GM20431 (cell line): ENCODE data around the gene TMEM234.

ENCODE experiments used
- in situ Hi-C: fragments of 300-500 bp; cut with MseI, MboI; formaldehyde crosslinking; loops from one replicate; pipeline ENCODE4 v1.15.0; 2020; ENCODE audit warnings: low sequenced_read_pairs; ENCODE audit not compliant: unreplicated experiment

The TMEM234 gene

DNA sequence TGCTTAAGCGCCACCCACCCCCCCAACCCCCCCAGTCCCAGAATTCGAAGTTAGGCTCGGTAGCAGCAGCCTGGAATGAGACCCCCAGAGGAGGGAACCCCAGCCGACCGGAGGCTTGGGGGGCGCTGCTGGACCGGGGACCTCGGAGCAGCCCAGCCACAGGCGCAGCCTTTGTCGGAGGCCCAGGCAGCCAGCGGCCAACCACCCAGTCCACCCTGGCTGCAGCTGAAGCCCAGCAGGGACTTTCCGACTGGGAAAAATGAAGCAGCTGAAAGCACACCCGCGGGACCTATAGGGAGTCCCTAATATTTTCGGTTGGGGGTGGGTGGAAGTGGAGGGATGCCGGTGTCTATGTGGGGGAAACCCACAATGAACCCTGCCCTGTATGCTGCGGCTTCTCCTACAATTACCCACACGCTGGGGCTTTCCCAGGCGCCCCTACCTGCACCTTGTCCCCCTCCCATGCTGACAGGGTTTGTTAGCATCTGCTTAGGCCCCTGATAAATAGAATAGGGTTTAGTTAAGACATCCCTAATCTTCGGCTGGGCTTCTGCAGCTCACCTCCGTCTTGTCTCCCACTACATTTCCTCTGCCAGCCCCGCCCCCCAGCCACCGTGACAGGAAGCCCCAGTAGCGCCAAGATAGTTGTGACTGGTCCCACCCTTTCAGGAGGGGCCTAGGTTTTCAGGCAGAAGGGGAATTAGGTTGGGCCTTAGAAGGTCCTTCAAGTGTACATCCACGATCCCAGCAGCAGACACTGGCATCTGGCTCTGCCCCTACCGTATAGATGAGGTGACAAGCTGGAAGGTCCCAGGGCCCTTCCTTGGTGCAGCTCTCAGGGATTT lies 20.9 kb downstream of the TMEM234 start:
- in situ Hi-C loops: no loop called here

DNA sequence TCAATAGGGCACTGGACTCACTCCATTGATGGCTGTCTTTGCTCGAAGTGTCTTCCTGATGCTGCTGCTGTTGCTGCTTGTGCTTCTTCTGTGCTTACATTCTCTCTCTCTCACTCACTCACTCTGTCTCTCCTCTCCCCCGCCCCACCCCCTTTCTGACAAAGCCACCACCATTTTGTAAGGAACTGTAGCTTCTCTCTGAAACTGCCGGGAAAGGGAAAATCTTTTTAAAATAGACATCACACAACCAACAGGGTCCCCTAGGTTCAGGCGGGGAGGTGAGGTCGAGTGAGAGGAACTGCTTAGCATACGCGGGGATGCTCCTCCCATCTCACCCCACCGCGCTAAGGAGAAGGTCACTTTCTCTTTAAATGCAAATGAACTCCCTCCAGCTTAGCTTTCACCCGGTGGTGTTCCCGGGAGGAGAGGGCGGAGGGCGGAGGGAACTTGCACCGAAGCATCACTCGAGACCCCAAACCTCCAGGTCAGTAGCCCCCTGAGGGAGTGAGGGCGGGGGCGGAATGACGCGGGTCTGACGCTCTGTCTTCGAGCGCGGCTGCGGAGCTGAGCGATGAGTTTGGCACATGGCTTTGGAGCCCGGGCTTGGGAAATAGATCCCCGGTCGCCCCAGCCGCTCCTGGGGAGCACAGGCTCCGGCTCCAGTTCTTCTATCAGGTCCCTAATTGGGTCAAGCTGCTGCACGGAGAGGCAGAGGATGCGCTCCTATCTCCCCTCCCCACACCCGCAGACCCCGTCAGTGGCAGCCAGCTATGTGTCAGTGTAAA lies 21.7 kb downstream of the TMEM234 start, which contains the start of gene CCDC28B:
Gene CCDC28B, plus strand, starts transcription at position 370 of the 785 bp plus-strand sequence. CDS start 1,341 bp downstream, outside the sequence.
- in situ Hi-C loops: no loop called here

- in situ Hi-C loops: no loop called here
These were observed 22.5 kb downstream of the TMEM234 start for GRCh38 chr1:32199717-32200072.

DNA sequence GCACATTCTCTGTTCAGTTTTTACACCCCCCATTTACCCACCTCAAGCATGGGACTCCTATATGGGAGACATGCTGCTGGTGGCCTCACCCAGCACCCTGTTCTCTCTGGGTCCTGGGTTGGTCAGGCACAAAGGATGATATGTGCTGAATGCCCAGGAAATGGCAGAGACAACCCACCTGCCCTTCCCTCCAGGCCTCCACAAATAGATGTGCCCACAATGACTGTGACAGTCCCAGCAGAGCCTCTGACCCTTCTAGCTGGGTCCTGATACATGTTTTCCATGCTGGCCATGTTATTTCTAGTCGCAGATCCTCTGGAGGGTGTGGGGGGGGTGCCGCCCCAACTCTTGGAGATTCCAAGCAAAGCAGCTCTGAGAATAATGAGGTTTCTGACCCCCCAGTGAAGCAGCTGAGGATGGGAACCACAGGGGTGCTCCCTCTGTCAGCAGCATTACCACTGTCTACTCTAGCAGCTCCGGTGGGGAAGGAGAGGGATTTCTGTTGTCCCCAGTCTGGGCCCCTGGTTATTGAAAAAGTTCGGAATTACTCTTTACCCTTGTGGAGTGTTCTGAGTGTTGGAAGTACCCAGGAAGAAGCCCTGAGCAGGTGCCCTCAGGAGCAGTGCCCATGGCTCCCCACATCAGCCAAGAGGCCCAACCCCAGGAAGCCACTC lies 23.0 kb downstream of the TMEM234 start:
- in situ Hi-C loops: no loop called here

- in situ Hi-C loops: no loop called here
These were observed 23.7 kb downstream of the TMEM234 start for GRCh38 chr1:32198237-32199042.

- in situ Hi-C loops: no loop called here
These were observed 24.3 kb downstream of the TMEM234 start for GRCh38 chr1:32197837-32198236.

DNA sequence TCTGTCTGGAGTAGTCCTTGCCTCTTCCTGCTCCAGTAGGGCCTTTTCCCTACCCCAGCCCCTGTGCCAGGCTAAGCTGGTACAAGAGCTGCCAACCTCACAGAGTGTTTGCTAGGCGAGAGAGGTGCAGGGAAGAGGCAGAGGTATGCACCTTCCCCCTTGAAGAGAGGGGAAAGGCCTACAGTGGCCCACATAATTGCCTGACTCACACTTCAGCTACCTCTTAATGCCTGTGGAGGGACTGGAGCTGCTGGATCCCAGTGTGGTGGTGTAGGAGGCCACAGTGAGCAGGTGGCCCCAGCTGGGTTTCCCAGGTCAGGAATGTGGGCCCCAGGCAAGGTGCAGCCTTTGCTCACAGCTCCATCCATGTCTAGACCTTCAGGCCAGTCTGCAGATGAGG lies 25.1 kb downstream of the TMEM234 start:
- in situ Hi-C loops: no loop called here

DNA sequence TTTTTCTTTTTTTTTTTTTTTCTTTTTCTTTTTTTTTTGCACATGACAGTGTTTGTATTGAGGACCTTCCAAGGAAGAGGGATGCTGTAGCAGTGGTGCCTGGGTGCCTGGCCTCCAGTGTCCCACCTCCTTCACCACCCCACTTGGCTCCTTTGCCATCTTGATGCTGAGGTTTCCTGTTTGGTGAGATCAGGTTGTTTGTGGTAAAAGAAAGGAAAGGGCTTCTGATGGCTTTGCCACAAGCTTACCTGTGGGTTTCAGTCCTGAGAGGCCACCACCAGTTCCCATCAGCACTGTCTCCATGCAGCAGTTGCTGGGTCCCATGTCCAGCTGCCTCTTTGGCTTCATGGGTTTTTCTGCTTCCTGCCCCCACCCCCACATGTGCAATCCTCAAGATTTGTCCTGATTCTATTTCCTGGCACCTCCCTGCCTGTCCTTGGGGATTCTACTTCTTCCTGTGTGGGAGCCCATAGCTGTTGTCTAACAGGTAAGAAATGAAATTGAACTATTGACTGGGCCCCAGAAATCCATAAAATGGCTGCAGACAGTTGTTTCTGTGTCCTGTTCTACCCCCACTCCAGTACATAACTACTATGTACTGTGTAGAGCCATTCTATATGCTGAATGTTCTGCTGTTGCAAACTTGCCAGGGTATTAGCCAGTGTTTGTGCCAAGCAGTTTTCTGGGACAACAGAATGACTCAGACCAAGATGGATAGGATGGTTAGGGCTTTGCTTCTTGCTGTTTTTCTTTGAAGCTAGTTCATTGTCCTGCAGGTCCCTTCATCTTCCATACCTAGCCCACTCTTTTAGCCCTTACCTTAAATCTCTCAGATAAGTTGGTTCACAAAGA lies 26.0 kb downstream of the TMEM234 start:
- in situ Hi-C loops: no loop called here

GRCh38 chr1:32195531-32195930 lies 26.6 kb downstream of the TMEM234 start:
- in situ Hi-C loops: no loop called here

- in situ Hi-C loops: no loop called here
These were observed 27.2 kb downstream of the TMEM234 start for GRCh38 chr1:32194984-32195383.

- in situ Hi-C loops: no loop called here
These were observed 29.8 kb downstream of the TMEM234 start for GRCh38 chr1:32192220-32192948.

GRCh38 chr1:32187850-32188249 lies 34.3 kb downstream of the TMEM234 start:
- in situ Hi-C loops: no loop called here

GRCh38 chr1:32186491-32186890 lies 35.7 kb downstream of the TMEM234 start:
- in situ Hi-C loops: no loop called here

GRCh38 chr1:32186077-32186476 lies 36.1 kb downstream of the TMEM234 start:
- in situ Hi-C loops: no loop called here

DNA sequence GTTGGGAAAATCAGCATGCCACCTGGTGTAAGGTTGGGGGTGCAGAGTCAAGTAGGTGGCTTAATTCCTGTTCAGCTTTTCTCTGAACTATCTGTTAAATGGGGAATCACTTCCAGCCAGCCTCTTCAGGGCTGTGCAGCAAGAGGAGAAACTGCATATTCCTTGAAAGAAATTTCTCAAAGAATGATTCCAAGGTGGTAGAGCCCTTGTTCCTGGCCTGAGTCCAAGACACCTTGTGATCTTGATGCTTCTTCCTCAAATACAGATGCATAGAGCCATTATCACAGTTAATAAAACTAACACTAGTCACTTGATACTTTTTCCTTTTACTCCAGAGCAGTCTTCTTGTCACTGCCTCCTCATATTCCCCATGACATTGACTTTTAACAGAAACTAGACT lies 37.5 kb downstream of the TMEM234 start:
- in situ Hi-C loops: no loop called here

DNA sequence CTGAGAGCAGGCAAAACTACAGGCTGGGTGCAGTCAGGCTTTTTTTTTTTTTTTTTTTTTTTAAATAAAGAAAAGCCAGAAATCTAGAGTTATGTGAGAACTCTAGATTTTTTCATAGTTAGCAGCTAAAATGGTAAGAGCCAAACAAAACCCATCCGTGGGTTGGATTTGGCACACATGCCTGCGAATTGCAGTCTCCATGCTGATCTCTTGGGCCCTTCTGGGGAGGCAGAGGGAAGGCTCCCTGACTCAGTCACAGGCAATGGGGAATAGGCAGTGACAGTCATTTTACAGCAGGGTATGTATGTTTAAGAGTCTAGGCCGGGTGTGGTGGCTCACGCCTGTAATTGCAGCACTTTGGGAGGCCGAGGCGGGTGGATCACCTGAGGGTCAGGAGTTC lies 40.1 kb downstream of the TMEM234 start:
- in situ Hi-C loops: no loop called here

DNA sequence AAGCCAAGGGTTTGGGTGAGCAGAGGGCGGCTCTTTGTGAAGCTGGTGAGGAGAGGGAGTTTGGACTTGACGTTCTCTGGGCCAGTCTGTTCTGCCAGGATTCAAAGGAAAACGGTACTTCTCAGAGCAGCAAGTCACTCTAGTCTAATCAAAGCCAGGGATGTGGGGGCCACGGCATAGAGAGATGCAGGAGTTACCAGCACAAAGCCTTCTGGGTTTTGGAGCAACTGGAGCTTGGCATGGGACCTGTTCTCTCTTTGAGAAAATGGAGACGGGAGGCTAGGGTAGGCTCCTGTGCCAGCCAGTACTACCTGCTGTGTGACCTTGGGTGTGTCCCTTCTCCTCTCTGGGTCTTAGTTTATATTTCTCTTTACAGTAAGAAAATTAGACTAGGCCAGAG lies 40.6 kb downstream of the TMEM234 start:
- in situ Hi-C loops: no loop called here

- in situ Hi-C loops: no loop called here
These were observed 41.1 kb downstream of the TMEM234 start for GRCh38 chr1:32181065-32181464.
